GM18907 (cell line): ENCODE measurements around the gene C10orf105.

Experiments used
- ATAC-seq: cut with Tn5 transposase; IDR thresholded peaks from one replicate; pipeline ENCODE4 v1.9.1; 2021; ENCODE audit warnings: mild to moderate bottlenecking, moderate library complexity; ENCODE audit not compliant: unreplicated experiment

The C10orf105 gene

DNA sequence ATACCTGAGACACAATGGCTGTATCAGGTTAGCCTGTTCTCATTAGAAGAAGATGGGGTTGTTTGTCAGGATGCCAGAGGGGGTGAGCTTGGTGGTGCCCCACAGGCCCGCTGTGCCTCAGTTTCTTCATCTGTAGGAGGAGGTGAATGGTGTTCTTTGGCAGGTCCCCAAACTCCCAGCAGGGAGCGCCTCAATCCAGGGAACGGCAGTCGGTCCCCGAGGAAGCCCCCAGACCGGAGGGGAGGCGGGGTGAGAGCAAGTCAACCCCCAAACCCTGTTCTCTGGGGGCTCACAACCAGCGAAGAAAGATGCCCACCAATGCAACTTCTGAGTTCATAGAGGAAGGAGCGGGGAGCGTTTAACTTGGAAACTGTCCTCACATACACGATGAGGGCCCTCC, 16.0 kb downstream of the C10orf105 start:
- ATAC-seq, result no peak

DNA sequence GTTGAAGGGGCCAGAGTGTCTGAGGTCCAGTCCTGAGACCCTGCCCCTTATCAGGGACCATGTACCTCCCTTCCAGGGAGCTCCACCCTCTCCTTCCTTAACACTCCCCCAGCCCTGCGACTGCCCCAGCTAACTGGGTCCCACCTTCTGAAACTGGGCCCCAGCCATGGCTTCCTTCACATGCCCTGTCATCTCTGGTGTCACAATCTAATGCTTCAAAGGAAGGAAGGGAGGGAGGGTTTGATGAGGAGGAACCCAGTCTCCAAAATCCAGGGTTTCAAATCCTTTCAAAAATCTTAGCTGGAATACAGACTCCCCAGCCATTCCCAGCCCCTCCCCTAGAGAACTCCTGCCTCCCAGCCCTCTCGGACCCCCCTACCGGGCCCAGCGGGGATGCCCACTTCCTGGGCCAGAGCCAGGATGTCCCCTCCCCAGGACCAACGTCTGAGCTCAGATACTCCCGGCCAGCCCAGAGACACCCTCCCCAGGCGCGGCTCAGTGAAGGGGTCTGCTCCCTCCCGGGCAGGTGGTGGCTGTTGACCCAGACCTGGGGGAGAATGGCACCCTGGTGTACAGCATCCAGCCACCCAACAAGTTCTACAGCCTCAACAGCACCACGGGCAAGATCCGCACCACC, 18.0 kb downstream of the C10orf105 start:
- ATAC-seq, result no peak

DNA sequence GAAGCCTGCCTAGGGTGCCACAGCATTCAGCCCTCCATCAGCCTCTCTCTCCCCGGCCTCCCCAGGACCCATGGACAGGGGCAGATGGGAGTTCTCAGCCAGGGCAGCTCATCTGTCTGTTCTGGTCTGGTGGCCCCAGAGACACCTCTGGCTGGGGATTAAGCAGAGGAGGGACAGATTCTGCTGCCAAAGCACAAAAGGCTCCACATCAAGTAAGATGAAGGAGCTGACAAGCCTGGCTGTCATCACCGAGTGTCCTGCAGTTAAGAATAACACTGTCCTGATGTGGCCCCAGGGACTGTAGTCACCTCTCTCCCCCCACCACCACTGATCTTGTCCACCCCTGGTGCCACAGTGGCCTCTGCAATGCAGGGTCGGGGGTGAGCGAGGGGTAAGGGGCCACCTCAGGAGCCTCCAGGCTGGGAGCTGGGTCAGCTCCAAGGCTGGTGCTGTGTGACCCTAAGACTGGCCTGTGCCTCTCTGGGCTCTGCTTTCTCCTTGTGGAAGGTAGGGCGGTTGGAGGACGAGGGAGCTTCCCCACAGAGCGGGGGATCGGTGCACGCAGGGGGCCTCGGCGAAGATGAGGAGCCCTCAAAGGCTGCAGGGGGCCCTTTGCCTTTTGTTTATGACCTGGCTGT, 18.7 kb downstream of the C10orf105 start:
- ATAC-seq, result no peak

DNA sequence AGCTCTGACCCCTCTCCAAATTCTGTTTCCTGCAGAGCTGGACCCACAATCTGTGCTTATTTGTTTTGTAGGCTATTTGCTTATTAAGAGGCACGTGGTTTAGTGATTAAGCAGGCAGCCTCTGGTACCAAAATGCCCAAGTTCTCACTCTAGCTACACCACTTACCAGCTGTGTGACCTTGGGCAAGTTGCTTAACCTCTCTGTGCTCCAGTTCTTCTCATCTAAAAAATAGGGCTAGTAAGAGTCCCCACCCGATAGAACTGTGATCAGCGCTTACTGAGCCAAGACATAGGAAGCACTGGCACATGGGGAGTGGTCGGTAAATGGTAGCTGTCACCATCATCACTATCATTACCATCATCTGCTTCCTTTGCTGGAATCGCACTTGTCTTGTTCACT, 20.8 kb downstream of the C10orf105 start:
- no peak for ATAC-seq

DNA sequence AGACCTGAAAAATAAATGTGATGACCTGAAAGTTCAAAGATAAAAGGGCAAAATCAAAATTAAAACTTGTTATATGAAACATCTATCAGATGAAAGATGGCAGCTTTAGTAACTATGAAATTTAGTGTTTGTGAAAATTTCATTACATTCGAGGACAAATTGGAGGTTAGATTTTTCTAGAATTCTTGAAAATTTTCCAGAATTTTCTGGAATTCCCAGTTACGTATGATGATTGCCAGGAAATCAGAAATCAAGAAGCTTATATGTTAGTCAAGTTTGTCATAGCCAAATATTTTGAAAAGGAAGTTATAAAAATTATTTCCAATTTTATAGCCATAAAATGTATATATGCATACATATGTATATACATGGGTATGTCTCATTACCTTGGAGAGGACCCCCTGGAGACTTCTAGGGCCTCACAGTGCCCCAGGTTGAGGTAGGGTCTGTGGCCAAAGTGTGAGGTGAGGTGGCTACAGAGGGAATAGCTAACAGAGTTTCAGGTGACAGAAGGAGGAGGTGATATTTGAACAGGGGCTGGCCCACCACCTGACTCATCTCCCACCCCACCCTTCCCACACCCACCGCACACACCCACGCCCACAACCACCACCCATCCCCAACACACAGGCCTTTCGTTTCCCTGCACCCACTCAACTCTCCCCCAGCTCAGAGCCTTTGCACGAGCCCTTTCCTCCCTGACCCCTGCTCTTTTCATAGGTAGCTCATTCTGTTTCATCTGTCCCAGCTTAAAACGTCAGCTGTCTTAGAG, 21.5 kb downstream of the C10orf105 start:
- ATAC-seq, result no peak

DNA sequence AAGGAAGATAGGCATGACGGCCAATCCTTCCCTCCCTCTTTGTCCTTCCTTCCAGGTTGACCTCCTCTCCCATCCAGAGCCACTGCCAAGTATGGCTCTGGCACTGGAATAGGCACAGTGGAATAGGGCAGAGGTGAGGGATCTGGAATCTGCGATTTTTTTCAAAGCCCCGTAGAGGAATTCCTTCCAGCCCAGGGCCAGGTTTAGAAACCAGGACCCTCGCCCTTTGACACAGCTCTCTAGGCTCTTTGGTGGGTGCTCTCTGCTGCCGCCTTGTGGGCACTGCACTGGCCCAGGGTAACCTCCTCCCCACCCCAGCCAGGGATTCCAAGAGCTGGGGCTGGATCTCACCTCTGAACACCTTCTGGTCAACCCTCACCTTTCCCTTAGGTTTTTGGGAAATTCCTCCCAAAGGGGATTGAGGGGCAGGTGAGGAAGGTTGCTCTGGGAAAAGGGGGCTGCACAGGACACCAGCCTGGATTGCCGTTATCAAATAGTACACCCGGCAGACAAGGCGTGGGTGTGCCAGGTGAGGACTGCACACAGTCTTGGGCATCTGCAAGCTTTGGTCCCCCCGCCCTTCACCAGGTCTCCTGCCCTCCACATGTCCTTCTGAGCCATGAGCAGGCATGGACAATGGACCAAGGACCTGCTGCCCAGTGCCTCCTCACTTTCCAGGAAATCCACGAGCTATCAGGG, 22.8 kb downstream of the C10orf105 start:
- ATAC-seq, result no peak

DNA sequence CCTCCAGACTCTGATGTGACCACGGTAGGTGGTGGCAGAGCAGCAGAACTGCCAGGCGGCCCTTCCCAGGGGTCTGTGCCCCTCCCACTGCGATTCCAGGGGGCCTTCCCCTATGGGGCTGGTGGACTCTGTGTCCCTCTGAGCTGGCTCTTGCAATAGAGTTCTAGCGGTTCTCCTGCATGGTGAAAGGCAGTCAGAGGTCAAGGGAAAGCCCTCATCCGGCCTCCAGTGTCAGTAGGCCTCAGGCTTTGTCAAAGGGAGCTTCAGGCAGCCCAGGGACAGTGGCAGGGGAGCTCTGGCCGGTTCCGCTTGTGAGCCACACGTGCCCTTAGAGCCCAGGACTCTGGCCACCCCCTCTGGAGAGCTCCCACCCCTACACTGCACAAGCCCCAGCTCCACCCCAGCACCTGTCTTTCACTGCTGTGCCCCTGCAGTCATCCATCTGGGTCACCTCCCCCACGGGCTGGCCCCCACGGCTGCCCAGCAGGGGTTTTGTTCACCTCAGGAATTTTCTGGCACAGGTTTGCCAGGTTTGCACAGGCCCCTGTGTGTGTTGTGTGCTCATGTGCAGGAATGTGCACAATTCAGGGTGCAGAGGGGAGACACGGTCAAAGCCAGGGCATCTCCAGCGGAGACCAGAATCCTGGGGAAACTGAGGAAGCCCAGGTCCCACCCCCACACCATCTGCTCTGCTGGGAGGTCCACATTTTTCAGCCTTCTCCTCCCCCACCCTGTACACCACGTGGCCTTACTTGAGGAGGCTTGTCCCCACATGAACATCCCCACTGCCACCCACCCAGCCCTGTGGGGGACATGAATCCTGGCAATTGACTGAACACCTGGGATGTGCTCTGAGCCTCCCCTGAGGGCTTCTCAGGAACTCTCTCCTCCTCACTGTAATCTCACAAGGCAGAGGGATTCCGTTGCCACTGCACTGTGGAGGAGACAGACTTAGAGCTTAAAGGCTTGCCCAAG, 23.8 kb downstream of the C10orf105 start:
- no peak for ATAC-seq

DNA sequence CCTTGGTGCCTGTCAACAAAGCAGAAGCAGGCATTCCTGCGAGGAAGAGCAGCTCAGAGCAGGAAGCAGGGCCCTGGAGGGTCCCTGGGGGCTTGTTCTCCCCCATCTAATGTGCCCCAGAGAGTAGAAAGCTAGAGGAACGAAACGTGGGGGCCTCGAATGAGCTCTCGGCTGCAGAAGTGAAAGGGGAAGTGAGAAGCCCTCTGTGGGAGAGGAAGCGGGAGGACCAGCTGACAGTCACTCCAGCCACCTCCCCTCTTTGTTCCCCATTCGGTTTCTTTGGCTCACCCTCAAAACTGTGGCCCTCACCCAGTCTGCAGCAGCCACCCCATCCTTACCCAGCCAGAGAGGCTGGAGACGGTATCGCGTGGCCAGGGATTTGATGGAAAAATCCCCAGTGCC, 25.0 kb downstream of the C10orf105 start:
- peak; percentile 83 for ATAC-seq

DNA sequence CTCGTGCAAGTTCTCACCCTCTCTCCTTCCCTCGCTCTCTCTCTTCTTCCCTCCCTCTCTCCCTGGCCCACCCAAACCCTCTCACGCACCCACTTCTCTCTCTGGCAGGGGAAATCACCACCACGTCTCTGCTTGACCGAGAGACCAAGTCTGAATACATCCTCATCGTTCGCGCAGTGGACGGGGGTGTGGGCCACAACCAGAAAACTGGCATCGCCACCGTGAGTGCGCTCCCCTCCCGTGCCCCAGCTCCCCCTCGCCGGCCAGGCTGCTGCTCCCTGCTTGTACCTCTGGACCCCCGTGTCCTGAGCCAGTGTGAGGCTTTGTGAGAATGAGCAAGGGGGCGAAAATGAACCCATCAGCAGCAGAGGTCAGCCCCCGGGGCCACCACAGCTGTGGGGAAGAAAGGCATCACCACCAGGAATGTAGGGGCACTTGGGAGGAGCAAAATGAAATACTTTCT, 25.5 kb downstream of the C10orf105 start:
- peak; percentile 18 for ATAC-seq

DNA sequence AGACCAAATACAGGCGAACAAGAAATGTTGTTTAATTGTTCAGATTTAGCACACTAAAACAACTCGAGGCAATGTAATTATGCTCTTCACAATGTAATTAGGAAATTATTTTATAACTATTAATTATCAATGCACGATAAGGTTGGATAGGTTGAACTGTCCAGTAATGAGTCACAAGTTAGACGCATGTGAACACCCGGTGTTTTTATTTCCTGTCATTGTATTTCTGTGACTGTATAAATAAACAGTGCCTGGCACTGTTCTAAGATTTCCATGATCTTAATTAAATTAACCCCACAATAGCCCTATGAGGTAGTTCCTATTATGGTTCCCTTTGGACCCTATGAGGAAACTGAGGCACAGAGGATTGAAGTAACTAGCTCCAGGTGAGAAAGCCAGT, 26.2 kb downstream of the C10orf105 start:
- no peak for ATAC-seq

DNA sequence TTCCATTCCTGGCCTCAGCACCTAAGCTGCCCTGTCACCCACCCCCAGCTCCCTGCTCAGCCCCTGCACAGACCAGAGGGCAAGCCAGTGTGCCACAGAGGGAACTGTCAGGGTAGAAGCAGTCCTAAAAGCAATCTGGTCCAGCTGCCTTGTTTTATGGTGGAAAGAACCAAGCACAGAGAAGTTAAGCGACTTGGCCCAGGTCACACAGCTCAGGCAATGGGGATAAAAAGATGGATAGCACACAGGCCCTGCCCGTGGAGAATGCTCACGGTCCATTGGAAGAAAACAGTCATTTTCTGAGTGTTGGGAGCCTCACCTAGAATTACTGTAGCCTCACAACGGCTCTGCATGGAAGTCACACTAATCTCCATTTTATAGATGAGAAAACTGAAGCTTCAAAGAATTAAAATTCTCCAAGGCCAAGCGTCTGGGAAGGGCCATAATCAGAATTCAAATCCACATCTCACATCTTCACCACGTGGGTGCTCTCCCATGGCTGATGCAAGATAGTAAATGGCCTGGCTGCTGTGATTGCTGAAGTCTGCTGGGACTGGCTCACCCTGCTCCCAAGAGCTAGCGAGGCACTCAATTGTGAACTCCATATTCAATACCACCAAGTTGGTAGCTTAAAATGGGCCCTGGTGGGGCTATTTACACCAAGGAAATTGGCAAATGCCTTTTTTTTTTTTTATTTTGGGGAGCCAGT, 26.8 kb downstream of the C10orf105 start:
- no peak for ATAC-seq

DNA sequence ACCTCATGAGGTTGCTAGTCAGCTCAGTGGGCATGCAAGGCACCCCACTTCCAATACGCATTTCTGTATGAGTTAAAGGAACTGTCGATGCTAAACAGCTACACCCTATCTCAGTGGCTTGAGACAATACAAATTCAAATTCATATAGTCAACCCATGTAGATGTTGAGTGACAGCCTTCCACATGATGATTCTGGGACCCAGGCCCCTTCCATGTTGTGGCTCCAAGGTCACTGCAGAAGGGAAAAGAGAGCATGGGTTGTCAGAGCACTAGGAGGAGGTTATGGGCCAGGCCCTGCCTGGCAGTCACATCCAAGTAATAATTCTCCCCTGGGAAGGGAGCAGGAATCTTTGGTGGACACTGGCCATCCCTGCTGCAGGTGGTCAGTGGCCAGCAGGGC, 28.2 kb downstream of the C10orf105 start:
- no peak for ATAC-seq

DNA sequence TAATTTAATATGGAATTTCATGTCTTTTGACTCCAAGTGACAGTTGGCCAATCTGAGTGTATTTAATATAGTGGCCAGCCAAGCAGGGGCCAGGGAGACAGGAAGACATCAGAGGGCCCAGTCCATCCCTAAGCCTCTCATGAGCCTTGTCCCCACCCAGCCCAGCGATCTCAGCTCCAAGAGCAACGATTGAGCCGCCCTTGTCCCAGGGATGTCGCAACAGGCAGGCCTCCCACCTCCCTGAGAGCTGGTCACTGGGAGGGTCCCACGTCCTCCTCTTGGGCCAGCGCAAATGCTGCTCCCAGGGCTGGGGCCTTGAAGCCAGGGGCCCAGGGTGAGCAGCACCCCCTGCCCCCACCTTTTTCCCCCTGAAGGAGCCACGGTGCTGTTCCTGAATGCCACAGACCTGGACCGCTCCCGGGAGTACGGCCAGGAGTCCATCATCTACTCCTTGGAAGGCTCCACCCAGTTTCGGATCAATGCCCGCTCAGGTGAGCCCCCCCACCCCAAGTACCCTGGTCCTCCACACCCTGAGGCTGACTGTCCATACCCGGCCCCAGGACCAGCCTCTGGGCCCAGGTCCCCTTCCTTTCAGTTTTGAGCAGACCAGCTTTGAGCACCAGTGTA, 29.4 kb downstream of the C10orf105 start:
- no peak for ATAC-seq

DNA sequence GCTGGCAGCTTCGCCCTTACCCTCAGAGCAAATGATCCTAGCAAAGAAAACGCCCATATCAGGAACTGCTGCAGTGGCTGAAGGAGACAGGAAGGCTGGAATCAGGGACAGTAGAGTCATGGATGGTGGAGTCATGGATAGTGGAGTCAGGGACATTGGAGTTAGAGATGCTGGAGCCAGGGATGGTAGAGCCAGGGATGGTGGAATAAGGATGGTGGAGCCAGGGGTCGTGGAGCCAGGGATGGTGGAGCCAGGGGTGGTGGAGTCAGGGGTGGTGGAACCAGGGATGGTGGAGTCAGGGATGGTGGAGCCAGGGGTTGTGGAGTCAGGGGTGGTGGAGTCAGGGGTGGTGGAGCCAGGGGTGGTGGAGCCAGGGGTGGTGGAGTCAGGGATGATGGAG, 31.3 kb downstream of the C10orf105 start:
- no peak for ATAC-seq

DNA sequence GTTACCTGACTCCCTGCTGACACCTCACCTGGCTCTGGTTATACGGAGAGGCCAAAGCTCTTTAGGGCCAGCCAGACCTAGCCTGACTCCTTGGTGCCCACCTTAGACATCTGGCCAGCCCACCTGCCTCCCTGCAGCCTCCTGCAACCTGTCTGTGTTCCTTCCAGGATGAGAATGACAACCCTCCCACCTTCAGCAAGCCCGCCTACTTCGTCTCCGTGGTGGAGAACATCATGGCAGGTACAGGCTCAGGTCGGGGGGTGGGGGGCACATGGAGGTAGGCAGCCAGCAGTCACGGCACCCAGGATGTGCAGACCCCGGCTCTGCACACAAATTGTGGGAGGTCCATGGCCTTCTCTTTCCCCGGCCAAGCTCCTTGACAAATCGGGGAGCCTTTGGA, 32.1 kb downstream of the C10orf105 start:
- ATAC-seq, result no peak

DNA sequence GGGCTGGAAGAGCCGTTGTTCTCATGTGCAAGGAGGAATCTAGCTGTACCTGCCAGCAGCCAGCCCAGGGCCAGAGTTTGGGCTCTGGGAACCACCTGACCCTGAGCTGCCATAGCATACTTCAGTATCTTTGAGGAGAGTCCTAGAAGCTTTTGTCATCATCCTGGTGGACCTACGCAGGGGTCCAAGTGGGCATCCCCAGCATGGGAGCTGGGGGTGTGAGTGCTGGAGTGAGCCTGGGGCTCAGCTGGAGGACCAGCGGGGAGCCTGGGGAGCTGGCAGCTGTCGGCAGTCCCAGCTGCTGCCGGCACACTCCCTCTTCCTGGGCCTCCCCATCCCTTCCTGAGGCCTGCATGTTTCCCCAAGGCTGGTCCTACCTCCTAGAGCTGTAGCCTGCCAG, 32.5 kb downstream of the C10orf105 start:
- no peak for ATAC-seq

DNA sequence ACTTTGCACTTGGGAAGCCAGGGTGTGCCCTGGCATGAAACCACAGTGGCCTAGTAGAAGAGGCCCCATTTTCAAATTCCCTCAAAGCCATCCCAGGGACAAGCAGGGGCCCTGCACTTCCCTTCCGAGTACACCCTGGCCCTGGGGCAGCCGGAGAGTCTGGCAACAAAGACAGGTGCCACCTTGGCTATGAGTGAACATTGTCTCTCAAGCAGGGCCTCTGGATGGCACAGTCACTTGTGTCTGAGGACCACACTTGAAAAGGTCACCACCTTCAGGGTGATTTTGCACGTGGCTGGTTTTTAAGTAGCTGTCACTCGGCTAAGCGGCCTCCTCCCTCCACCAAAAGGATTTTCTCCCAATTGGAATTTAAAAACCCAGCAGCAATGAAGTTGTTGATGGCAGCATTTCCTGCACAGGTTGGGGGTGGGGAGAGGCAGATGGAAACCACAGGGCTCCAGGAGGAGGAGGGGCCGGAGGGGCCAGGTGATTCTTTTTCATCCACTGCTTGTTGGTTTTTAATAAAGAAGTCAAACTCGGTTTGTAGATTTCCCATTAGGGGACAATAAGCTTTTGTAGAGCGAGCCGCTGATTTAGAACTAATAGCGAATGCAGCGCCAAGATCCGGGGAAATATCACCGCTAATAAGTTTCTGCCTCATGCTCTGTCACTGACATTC, 33.9 kb downstream of the C10orf105 start:
- ATAC-seq, result no peak

DNA sequence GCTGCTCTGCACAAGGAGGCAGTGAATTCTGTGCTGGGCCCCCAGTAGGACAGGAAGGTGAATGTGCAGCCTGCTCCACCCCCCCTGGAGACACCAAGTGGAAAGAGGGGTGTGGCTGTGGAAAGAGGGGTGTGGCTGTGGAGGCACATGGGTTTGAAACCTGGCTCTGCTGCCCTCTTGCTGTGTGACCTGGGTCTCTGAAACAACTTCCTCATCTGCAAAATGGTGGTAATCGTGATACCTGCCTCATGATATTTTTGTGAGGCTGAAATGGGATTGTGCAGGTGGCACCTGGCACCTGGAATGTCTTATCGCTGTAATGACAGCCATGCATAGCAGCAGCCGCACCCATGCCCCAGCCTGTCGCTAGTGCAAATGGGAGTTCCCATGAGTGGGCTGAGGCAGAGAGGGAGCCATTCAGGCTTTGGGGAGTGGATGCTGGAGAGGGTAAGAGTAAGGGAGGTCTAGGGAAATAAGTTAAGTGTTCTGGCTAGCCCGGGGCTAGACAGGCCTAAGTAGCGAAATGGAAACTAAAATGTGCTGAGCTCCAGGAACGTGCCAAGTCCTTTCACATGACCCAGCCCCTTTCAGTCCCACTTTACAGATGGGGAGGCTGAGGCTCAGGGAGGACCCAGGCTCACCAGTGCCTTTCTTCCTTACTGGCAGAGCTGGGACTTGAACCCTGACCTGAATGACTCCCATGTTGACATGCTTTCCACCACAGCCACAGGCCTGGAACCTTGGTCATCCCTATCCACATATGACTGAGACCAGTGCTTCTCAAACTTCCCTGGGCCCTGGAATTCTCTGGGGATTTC, 35.0 kb downstream of the C10orf105 start:
- ATAC-seq, result no peak
